Brain pericyte (primary cell): ENCODE results near the gene HS3ST1.

Experiments used
- DNase-seq: peaks from one replicate; pipeline ENCODE4 v3.0.0-alpha.2; 2012; ENCODE audit warnings: low read depth, low spot score

HS3ST1 gene

DNA sequence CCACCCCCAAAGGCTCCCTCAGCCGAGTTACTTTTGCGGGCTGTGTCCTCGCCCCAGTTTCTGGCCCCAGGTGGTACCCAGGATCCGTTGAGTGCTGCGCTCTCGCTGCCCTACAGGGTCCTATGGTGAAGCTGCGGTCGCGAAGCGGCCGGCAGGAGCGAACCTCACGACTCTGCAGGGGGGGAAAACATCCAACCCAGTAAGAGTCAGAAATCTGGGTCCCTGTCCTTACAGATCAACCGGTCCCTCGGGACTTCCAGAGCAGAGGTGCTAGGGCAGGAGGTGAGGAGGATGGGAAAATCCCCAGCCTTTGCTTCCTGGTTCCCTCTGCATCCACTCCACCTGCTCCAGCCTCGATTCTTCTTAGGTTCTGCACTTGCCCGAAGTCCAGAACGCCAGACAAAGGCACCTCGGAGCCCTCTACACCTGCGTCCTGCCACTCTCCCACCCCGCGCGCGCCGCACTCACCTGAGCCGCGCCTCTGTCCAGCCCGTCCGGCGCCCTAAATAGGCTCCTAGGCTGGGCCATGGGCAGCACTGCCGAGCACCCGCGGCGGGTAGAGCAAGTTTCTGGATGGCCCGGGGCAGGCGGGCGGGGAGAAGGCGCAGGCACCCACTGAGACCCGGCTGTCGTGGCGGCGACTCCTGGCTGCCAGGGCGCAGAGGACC lies at the start of gene HS3ST1:
HS3ST1 (minus strand) TSS at position 664 of the 668 bp plus-strand sequence. CDS start 28,889 bp downstream, outside the sequence.
- DNase-seq, result no peak

DNA sequence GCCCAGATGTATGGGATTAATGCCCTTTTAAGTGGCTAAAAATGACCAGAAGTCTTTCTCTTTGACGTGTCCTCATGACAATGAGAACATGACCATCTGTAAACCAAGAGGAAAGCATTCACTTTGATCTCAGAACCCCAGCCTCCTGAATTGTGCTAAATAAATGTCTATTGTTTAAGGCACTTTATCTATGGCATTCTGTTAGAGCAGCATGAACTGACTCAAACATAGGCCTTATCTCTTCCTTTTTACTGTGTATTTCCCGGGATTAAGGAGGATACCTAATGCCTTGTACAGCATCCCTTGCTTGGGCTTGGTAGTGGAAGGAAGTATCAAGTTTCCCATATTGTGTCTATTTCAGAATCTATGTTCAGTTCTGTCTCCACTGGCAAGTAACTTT lies 47.2 kb upstream of the HS3ST1 start:
- DNase-seq, result no peak

DNA sequence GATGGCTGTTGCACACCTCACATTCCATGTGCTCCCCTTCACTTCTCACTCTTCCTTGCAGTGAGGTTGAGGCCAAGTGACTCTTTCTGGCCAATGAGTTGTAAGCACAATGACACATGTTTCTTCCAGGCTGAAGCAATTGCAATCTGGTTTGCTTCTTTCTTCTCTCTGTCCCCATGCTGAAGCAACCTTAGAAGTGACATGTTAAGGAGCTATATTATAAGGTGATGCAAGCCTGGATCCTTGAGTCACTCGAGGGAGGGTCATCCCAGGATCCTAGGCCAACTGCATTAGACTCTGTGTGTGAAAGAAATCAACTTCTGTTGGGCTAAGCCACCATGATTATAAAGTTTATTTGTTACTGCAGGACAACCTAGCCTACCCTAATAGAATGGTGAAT lies 45.5 kb upstream of the HS3ST1 start:
- no peak for DNase-seq

DNA sequence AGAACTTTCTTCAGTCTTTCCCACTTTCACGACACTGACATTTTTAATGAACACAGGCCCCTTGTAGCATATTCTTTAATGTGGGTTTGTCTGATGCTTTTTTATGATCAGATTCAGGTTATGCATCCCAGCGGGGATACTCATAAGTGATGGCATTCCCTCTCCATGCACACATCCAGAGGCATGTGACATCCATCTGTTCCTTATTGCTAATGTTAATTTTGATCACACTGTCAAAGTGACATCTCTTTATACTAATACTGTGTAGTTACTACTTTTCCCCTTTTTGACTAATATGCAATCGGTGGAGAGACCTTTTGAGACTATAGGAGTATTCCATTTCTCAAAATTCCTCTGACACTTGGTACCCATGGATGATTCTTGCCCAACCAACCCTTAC lies 43.8 kb upstream of the HS3ST1 start:
- DNase-seq, result no peak

DNA sequence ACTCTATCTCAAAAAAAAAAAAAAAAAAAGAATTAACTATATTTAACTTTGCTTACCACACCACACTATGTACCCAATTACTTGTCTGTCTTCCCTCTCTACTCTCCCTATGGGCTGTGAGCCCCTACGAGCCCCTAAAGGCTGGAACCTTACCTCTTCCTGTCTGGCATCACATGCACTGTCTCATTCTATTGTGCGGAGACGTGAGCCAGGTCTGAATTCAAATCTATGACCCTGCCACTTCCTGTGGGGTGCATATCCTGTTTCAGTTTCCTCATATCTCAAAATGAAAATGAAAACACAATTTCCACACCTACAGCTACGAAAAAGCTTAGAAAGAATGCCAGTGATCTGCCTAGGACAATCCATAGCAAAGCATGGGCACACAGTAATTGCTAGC lies 42.9 kb upstream of the HS3ST1 start:
- DNase-seq, result no peak

DNA sequence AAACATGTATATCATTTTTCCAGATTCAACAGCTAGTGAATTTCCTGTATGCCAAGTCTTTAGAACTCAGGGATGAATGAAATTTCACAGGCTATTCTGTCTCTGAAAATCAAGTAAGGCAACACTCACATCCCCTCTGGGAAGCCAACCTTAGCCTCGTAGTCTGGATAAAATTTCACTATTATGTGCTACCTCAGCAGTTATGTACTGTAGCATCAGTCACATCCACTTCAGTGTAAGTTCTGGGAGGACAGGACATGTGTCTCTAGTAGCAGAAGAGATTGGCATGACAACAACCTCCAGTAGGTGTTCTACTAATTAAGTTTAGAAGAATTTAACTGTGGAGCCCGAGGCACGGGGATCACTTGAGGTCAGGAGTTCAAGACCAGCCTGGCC lies 42.4 kb upstream of the HS3ST1 start:
- DNase-seq, result no peak

DNA sequence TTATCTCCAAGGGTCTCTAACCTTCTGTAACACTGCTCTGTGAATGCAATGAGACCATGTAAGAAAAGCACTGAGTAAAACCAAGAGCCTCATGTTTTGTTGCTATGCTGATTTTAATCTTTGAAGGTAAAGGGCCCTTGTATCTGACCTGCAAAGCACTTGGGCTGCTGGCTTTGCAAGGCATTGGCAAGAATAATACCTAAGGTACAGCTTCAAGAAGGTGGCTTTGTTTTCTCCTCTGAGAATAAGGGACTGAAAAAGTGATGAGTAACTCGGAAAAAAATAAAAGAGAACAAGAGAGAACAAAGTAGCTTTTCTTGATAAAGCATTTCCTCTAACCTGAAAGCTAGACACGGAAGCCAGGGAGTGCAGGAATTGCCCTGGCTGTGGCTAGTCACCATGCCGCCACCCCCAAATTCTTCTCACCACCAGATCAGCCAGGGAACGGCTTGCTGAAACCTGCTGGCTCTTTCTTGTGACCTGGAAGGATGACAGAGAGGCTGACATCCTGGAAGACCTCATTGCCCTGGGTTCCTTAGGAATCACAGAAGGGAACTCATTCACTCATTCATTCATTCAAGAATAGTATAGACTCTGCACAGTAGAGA lies 41.8 kb upstream of the HS3ST1 start:
- DNase-seq, result no peak

DNA sequence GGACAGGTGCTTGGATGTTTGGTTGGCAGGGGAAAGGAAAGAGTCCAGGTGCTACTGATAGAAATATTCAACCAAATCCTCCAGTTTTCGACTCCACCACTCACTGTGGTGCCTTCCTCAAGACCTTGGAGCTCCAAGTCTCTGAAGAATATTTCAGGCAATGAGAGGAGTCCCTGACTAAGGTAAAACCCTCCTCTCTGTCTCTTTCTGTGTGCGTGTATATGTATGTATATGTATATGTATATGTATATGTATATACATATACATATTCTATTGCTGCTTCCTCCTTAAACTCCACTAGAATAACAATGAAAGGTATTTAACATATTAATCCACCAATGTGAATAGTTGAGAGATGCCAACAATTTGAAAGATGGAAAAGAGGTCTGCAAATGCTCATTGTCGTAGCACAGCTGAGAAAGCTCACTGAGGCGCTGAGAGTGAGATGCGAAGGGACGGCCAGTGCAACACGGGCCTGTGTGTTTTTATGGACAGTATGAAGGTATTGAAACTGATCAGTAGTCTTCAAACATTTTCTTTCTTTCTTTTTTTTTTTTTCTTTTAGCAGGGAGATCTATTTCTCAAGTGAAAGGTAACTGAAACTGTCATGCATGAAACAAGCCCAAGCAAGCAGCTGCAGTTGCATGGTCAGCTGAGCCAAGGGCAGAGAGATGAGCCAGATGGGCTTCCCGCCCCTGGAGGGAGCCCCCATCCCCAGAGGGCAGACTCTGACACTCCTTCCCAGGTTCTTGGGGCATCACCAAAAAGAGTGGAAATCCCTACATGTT lies 41.1 kb upstream of the HS3ST1 start:
- DNase-seq, result no peak

DNA sequence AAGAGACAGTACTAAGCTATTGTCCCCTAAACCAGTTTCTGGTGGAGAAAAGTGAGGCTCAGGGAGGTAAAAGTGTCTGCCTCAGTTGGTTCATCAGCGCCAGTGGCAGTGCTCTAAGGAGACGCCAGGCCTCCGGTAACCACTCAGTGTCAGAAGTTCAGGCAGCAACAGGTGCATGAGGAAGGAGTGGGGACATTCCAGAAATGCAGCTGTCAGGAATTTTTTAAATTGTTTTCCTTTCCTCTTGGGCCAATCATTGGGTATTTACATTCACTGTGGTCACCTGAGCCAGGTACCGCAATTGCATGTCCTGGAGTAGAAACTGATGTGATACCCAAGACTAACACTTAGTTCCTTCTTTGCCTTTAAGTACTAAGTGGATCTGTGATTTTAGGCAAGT lies 40.2 kb upstream of the HS3ST1 start:
- DNase-seq, result no peak

DNA sequence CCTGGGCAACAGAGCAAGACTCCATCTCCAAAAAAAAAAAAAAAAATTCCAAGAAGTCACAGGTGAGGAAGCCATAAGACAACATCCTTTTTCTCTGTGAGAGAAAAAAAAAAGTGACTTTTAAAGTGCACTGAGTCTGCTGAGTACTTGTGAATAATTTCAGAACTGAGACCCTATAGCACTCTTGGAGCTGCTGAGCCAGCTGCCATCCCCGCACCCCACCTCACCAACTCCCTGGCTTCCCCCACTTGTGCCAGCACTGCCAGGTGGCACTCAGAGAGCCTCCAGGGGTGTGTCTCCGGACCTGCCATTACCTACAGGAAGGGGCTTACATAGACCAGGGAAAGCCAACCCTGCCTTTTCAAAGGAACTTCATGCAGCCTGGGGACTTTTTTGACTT lies 39.2 kb upstream of the HS3ST1 start:
- DNase-seq, result no peak

DNA sequence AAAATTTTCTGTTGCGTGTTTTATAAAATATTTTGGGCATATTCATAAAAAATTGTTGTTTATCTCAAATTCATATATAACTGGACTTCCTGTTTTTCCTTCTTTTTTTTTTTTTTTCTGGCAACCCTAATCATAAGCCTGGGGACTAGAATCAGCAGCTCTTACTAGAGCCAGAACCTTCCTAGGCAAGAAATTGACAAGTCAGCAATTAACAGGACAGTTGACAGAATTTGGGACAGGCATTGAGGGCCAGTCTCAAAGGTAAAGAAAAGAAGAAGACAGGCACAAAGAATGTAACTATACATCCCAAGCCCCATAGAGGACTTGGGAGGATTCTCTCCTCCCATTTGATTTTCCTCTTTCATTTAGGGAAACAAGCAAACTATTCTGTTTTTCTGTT lies 35.0 kb upstream of the HS3ST1 start:
- DNase-seq, result no peak

DNA sequence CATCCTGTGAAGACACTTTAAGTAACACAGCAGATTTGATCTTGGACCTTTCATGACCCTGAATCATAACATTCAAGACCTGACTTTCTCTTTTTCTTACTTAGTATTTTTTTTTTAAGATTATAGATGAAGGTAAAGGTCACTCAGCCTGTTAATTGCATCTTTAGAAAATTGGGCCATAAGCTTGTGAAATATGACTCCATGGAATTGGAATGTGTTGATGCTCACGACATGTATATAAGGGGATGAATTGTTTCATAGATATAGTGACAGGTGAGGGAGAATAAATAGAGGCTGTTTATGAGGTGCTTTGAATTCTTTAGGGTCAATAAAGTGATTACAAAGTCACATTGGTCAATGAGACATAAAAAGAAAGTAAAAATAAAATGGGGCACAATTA lies 27.7 kb upstream of the HS3ST1 start:
- no peak for DNase-seq

DNA sequence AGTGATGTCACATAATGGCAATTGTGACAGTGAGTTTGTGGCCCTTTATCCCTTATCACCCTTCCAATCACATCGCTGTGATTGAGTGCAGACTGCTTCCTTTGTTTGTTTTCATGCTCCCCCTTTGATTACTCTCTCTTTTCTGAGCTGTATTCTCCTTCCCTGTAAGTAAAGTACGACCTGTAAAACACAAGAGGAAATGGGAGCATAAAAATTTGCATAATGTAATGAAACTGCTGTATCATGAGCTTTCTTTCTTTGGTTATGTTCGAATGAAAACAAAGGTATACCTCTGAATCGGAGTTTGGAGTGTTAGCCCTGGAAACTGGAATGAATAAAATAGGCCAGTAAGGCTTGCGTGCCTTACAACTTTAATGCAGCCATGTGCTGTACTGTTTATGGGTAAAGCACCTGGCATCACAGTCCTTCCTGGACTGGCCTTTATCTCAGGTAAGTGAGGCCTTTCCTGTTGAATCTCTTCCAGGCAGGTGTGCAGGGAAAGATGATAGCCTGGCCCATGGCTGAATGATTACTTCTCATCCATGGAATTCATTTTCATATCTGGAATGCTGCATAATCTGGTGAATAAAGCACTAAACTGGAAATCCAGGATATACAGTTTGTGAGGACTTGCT lies 26.6 kb upstream of the HS3ST1 start:
- DNase-seq, result no peak

DNA sequence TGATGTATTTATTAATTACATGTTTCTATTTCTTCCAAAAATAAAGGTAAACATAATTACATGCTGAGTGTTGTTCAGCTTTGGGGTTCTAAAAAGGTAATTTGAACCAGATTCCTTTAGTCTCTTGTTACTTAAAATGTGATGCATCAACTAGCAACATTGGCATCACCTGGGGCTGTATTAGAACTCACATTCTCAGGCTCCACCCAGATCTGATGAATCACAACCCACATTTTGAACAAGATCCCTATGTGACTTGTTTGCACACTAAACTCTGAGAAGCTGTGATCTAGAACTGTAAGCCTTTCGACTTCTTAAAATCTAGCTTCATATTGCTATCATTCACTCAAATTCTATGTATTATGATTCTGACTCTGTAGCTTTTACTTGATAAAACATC lies 23.0 kb upstream of the HS3ST1 start:
- DNase-seq, result no peak

DNA sequence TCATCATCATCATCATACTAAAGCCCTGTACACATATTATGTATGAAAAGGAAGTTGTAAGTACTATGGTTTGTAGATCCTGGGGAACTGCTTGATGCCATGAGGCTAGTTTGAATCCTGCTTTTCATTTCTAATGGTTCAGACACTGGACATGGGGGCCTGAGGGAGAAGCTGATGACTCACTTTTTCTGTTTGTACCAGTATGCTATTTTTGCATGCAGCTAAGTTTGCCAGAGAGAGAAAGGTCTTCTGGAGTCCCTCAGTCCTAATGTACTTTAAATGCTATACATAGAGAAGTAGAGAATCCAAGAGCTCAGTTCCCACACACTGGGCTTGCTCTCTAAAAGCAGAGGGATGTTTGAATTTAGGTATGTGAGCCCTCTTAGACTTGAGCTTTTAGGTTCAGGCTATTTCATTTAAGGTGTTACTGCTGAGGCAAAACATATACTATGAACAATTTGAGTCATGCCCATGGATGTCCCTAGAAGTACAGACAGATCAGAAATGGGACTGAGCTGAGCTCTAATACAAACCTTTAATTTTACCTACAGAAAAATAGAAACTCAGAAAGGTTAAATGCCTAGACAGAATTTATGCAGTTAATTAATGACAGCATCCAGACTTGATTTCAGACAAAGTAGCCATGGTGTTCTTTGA lies 17.6 kb upstream of the HS3ST1 start:
- no peak for DNase-seq

DNA sequence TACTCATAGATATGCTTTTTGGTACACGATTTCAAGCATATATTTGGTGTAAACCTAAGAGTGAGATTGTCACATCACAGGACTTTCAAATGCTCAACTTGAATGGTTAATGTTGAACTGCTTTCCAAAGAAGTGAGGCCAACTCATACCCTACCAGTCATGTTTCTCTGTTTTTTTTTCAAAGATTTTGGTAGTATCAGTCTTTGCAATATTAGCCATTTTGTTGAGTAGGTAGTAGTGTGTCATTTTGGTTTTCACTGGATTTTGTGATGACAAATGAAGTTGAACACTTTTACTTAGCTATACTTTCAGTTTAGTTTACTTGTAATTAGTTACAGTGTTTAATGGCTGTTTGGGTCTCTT lies 12.5 kb upstream of the HS3ST1 start:
- no peak for DNase-seq

DNA sequence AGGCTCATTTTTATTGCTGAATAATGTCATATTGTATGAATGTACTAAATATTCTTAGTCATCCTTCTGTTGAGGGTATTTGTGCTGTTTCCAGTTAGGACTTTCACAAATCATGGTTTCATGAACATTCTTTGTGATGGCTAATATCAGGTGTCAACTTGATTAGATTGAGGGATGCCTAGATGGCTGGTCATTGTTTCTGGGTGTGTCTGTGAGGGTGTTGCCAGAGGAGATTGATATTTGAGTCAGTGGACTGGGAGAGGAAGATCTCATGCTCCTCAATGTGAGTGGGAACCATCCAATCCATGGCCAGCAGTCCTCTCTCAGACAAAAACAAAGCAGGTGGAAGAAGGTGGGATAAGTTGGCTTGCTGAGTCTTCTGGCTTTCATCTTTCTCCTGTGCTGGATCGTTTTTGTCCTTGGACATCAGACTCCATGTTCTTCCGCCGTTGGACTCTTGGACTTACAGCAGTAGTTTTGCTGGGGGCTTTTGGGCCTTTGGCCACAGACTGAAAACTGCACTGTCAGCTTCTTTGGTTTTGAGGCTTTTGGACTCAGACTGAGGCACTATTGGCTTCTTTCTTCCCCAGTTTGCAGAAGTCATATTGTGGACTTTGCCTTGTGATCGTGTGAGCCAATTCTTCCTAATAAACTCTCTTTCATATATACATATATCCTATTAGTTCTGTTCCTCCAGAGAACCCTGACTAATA lies 11.9 kb upstream of the HS3ST1 start:
- no peak for DNase-seq

DNA sequence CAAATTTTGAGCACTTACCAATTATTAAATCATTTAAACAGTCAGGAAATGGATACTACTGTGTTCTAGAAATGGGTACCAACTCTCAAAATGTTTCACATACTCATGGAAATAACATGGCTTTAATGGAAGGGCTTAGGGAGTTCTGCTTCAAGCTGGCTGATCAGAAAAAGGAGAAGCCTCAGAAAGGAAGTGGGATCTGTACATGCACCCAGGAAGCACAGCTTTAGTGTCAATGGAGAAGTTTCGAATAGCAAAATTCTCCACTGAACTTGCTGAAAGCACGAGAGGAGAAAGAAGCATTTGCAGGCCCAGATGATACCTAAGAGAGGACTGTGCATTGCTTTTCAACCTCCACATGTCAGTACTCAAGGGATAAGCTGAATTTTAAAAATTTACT lies 11.1 kb upstream of the HS3ST1 start:
- DNase-seq, result no peak

DNA sequence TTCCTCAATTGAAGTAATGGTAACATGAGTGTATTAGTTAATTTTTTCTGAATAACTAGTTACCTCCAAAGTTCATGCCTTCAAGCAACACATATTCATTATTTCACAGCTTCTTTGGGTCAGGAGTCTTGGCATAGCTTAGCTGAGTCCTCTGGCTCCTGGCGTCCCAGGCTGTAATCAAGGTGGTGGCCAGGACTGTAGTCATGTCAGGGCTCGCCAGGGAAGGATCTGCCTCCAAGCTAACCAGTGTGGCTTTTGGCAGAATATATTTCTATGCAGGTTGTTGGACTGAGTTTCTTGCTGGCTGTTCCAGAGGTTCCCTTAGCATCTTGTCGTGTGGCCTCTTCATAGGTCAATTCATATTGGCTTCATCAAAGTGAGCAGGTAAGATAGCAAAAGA lies 10.0 kb upstream of the HS3ST1 start:
- no peak for DNase-seq

DNA sequence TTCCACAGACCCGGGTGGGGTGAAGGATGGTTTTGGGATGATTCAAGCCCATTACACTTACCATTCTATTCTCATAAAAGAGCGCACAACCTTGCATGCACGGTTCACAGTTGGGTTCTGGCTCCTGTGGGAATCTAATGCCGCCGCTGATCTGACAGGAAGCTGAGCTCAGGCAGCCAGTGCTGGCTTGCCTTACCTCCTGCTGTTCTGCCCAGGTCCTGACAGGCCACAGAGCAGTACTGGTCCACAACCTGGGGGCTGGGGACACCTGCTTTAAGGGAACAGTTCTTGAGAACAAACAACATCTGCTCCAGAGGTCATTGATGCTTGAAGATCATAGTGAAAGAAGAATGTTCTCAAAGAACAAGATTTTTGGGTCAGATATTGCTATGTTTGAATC lies 8.0 kb upstream of the HS3ST1 start:
- no peak for DNase-seq

DNA sequence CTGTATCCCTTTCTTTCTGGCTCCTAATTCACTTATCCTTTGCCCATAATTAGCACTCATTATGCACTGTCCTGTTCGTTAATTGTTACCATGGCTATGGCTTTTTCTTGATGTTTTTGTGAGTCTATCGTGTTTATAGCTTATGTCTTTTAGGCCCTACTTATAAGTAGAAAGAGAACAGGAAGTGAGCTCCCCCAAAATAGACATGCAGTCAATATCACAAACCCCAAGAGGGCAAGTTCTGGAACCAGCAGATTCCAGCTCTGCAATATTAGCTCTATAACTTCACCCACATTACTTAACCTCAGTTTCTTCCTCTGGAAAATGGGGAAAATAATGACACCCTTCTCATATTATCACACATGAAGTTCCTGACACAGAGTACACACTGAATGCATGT lies 7.4 kb upstream of the HS3ST1 start:
- no peak for DNase-seq
